Naive B cell (primary cell): ENCODE measurements around the gene SLAIN2. TPM values are rescaled to one million over a fixed set of nuclear protein-coding genes. Genes with fewer than 3 reads are reported as not detected.
A peak's percentile ranks its signal among the peaks of the same experiment; 100 is the strongest.
"Not testable (repeated sequence)": the region's sequence is repeated elsewhere in the genome, so short reads cannot be mapped to it uniquely, and the experiment has no call there.

Source experiments
- ATAC-seq, 2 donors: fragments of 150-1000 bp; cut with Tn5 transposase; 2 replicates each; pipeline ENCODE4 v1.10.0; 2021; ENCODE audit warnings: low read depth in 2 of 2, mild to moderate bottlenecking in 2 of 2, moderate library complexity in 2 of 2
- DNase-seq: peaks from one replicate; pipeline ENCODE4 v3.0.0; 2022
- H3K27ac Mint-ChIP-seq, 6 donors: one replicate each; pipeline ENCODE4 v1.8.0; 2020 to 2022; ENCODE audit warnings: mild to moderate bottlenecking in 6 of 6, mixed read lengths in 6 of 6, moderate library complexity in 5 of 6, inconsistent platforms in 2 of 6
- H3K27me3 Mint-ChIP-seq, 3 donors: one replicate each; pipeline ENCODE4 v1.8.0; 2021 to 2022; ENCODE audit warnings: mixed read lengths in 3 of 3, mild to moderate bottlenecking in 1 of 3
- H3K36me3 Mint-ChIP-seq, 2 donors: one replicate each; pipeline ENCODE4 v1.8.0; 2020 to 2022; ENCODE audit warnings: mixed read lengths in 2 of 2, inconsistent platforms in 1 of 2, mild to moderate bottlenecking in 1 of 2
- H3K4me1 Mint-ChIP-seq, 3 donors: one replicate each; pipeline ENCODE4 v1.8.0; 2020 to 2022; ENCODE audit warnings: mixed read lengths in 3 of 3, inconsistent platforms in 1 of 3, mild to moderate bottlenecking in 1 of 3, moderate library complexity in 1 of 3
- H3K4me3 Mint-ChIP-seq, 8 donors: one replicate each; pipeline ENCODE4 v1.8.0; 2020 to 2022; ENCODE audit warnings: mild to moderate bottlenecking in 8 of 8, mixed read lengths in 8 of 8, moderate library complexity in 8 of 8, inconsistent platforms in 2 of 8
- H3K9me3 Mint-ChIP-seq, 7 donors: one replicate each; pipeline ENCODE4 v1.8.0; 2020 to 2022; ENCODE audit warnings: mixed read lengths in 7 of 7, mild to moderate bottlenecking in 5 of 7, inconsistent platforms in 2 of 7, moderate library complexity in 1 of 7
- polyA plus RNA-seq, 6 donors: library from polyadenylated mRNA; unstranded; fragments of 300-500 nt; fragmentation: Illumina TruSeq; gene quantifications; one replicate each; pipeline ENCODE4 v1.2.3, GENCODE V29; 2021; ENCODE audit warnings: low read depth in 6 of 6

The SLAIN2 gene
- 10 to 100 TPM; 14.5 to 33.2 (median 28.0) TPM for polyA plus RNA-seq

DNA sequence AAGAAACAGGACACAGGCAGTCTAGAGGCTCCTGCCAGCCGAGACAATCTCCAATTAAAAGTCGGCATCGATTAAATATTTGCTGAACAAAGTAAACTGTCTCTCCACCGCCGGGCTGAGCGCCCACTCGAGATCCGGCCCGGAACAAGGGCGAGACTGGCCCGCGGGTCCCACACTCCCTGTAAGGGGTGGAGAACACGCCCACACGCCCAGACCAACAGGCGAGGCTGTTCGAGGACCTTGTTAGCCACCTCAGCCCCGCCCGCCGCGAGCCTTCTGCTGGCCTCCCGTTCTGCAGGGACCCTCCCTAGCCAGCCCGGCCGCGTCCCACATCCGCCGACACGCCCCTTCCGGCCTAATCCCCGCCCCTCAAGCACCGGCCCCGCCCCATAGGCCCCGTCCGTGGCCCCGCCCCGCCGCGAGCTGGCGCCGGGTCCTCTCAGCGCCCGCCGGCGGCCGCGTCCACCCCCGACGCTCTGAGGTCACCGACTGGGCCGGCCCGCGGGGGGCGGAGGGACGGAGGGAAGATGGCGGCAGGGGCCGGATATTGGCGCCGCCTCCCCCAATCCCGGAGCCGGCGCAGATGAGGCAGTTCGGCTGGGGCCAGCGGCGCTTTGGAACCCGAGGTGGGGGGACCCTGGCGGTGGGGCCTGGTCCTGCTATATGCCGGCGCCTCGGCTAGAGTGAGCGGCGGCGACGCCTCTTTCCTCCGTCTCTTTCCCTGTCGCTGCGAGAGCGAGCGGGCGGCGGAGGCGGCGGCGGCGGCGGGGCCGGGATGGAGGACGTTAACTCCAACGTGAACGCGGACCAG lies at the start of gene SLAIN2:
Gene SLAIN2 (plus strand): TSS at position 565 of the 811 bp plus-strand sequence. CDS start 211 bp downstream, at position 776.
- peak; percentile 80 for ATAC-seq
- Mint-ChIP-seq H3K27ac (peak within 1 kb of the TSS; percentile 97 to 99 (median 98)), H3K9me3 (no peaks in the 10 kb centered on the region), H3K4me1 (peaks cover 29 to 49% (median 38%) of the 10 kb centered on the region in 3 donors), H3K27me3 (no peaks in the 10 kb centered on the region), H3K4me3 (peak within 1 kb of the TSS; percentile 92 to 99 (median 97)), H3K36me3 (peaks cover 0 to 8% of the 10 kb centered on the region in 2 donors)
- peak; percentile 98 for DNase-seq

DNA sequence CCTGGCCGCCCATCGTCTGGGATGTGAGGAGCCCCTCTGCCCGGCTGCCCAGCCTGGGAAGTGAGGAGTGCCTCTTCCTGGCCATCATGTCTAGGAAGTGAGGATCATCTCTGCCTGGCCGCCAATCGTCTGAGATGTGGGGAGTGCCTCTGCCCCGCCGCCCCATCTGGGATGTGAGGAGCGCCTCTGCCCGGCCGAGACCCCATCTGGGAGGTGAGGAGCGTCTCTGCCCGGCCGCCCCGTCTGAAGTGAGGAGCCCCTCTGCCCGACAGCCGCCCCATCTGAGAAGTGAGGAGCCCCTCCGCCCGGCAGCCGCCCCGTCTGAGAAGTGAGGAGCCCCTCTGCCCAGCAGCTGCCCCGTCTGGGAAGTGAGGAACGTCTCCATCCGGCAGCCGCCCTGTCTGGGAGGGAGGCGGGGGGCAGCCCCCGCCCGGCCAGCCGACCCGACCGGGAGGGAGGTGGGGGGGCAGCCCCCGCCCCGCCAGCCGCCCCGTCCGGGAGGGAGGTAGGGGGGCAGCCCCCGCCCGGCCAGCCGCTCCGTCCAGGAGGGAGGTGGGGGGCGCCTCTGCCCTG lies 49.0 kb upstream of the SLAIN2 start:
- H3K4me3 Mint-ChIP-seq, H3K27me3 Mint-ChIP-seq, DNase-seq, H3K9me3 Mint-ChIP-seq, H3K27ac Mint-ChIP-seq, H3K4me1 Mint-ChIP-seq, ATAC-seq, H3K36me3 Mint-ChIP-seq: not testable (repeated sequence)

DNA sequence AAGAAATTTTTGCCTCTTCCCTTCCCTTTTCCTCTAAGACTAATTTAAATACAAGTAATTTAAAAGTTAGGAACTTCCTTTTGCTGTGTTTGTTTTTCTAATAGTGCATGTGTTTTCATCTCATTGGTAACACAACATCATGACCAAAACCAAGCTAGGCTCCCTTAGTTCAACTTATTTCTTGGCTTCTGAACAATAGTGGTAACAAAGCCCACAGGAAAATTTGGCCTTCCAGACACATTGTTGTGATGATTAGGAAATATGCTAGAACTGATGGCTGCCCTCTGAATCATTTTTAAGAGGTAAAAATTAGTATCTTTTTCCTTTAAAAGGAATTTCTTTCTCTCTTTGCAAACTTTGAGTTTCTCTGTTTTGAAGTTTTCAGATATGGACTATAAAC lies 46.2 kb upstream of the SLAIN2 start:
- H3K36me3 Mint-ChIP-seq = no peaks in the 10 kb centered on the region
- no peak overlapping the region for H3K27ac Mint-ChIP-seq
- H3K4me1 Mint-ChIP-seq = no peaks in the 10 kb centered on the region
- ATAC-seq (no peak), DNase-seq (no peak)
- no peak overlapping the region for H3K4me3 Mint-ChIP-seq
- peaks cover 0 to 4% (median 0%) of the 10 kb centered on the region in 7 donors for H3K9me3 Mint-ChIP-seq
- H3K27me3 Mint-ChIP-seq = no peaks in the 10 kb centered on the region

DNA sequence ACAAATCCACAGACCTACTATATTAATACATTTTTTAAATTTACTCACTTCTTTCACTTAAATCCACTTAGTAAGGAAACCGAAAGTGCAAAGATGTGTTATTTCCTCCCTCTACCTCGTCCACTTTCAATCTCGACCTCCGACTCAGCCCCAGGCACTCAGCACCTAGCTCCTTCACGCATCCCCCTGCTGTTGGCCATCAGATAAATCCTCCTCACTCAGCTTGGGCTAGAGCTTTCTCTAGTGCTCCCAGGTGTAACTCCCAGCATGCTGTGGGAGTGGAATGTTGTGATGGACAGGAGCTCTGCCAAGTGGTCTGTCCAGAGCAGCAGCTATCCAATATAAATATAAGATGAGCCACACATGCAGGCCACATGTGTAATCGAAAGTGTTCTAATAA lies 45.0 kb upstream of the SLAIN2 start:
- Mint-ChIP-seq H3K9me3 (peaks cover 0 to 2% (median 0%) of the 10 kb centered on the region in 7 donors), H3K4me1 (no peaks in the 10 kb centered on the region), H3K27ac (peak overlapping the region in 2 of 6 donors; percentile 55 to 81), H3K27me3 (no peaks in the 10 kb centered on the region), H3K36me3 (no peaks in the 10 kb centered on the region), H3K4me3 (peak overlapping the region in 2 of 8 donors; percentile 13 to 21)
- ATAC-seq (peak in 1 of 2 donors; percentile 45), DNase-seq (no peak)

DNA sequence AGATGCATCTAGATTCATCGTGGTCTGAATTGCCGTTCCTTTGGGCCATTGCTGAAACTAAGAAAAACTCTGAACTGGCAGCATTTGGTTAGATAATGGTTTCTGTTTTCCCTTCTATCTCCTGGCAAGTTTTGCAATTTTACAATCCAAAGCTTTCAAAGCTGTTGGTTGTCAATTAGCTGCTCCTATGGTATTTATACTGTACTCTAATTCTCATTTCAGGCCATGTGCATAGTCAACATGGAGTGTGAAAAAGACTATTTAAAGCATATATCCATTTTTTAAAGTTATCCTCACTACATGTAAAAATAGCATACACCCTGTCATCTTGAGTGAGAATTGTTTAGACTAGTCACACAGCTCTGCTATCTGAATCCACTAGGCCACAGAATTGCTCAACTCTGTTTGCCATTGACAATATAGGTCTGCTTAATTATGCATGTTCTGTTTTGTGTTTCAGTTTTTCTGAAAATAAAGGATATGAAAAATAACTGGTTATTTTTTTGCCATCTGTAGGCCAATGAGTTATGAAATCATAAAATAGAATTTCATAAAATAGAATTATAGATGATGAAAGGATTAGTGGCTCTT lies 44.0 kb upstream of the SLAIN2 start:
- Mint-ChIP-seq H3K36me3 (no peaks in the 10 kb centered on the region), H3K4me1 (no peaks in the 10 kb centered on the region), H3K4me3 (no peak overlapping the region), H3K27me3 (peaks cover 0 to 7% (median 5%) of the 10 kb centered on the region in 3 donors), H3K9me3 (no peaks in the 10 kb centered on the region), H3K27ac (peak overlapping the region in 1 of 6 donors; percentile 36)
- DNase-seq (no peak), ATAC-seq (no peak)

DNA sequence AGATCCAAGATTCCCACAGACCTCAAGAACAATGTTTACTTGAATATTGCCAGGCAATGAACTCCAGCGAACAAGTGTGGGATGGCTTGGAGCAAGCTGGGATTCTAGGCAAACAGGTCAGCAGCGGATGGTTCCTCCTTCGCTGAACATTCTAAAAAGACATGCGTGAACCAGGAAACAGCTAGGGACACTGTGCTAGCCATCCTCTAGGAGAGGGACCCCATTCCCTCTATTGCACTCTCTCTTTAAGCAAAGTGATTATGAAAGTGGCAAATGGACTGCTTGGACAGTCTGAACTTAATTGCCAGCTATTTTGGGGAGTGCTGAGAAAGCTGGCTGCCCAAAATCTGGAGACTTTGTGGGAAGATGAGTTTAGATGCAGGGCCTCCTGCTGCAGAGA lies 41.8 kb upstream of the SLAIN2 start:
- Mint-ChIP-seq H3K4me3 (no peak overlapping the region), H3K27me3 (peaks cover 0 to 10% (median 8%) of the 10 kb centered on the region in 3 donors), H3K4me1 (no peaks in the 10 kb centered on the region), H3K36me3 (no peaks in the 10 kb centered on the region), H3K27ac (no peak overlapping the region), H3K9me3 (no peaks in the 10 kb centered on the region)
- ATAC-seq (no peak), DNase-seq (no peak)

DNA sequence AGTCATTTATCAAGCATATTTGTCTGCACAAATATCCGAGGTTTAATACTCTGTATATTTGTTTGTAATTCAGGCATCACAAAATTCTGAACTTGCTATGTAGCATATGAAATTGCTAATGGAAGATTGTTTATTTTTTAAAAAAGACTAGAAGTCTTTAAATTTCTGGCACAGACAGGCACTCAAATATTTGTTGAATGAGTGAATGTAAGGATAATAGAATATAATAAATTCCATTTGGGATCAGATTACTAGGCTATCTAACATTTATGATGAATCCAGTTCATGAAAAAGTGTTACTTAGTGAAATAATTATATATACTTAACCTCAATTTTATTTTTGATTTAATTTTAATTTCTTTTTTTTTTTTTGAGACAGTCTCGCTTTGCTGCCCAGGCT lies 41.3 kb upstream of the SLAIN2 start:
- ATAC-seq = no peak
- no peaks in the 10 kb centered on the region for H3K36me3 Mint-ChIP-seq

DNA sequence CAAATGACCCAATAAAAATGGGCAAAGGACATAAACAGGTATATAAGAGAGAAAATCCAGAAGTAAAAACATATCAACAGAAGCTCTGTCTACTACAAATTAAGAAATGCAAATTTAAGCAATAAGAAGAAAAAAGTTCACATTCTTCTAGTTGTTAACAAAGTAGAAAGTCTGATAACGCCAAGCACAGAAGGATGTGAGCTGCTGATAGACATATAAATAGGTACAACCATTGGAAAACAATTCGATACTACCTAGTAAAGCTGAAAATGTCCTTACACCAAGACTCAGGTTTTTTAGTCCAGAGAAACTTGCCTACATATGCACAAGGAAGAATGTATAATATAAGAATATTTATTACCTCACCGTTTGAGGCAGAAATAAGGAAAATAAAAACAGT lies 35.8 kb upstream of the SLAIN2 start:
- Mint-ChIP-seq H3K4me1 (no peaks in the 10 kb centered on the region), H3K4me3 (no peak overlapping the region), H3K9me3 (no peaks in the 10 kb centered on the region), H3K27me3 (peaks cover 0 to 10% (median 8%) of the 10 kb centered on the region in 3 donors), H3K27ac (no peak overlapping the region), H3K36me3 (no peaks in the 10 kb centered on the region)
- no peak for DNase-seq
- ATAC-seq = no peak

More for the DNA sequence above, 41.3 kb upstream of the SLAIN2 start:
- H3K9me3 Mint-ChIP-seq = no peaks in the 10 kb centered on the region
- no peak overlapping the region for H3K4me3 Mint-ChIP-seq
- no peak for DNase-seq
- no peaks in the 10 kb centered on the region for H3K4me1 Mint-ChIP-seq
- peaks cover 0 to 10% (median 8%) of the 10 kb centered on the region in 3 donors for H3K27me3 Mint-ChIP-seq
- H3K27ac Mint-ChIP-seq = no peak overlapping the region

DNA sequence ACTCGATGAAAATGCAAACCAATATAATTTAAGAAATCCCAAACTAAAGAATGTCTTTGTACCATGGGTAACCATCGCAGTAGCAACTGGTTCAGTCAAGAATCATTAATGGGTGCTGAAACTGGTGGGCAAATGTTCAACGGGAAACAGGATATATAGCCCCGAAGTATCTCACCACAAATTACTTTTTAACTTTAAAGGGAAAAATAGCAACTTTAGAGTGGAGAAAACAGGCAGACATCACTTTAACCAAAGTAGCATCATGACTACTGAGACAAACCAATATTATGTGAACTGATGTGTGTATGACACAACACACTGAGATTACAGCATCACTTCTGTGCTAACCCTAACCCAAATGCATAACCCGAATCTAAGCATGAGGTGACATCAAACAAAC lies 33.8 kb upstream of the SLAIN2 start:
- H3K4me3 Mint-ChIP-seq = no peak overlapping the region
- no peaks in the 10 kb centered on the region for H3K36me3 Mint-ChIP-seq
- H3K4me1 Mint-ChIP-seq = no peaks in the 10 kb centered on the region
- no peak overlapping the region for H3K27ac Mint-ChIP-seq
- peaks cover 0 to 5% (median 0%) of the 10 kb centered on the region in 3 donors for H3K27me3 Mint-ChIP-seq
- ATAC-seq (no peak), DNase-seq (no peak)
- peaks cover 0 to 4% (median 0%) of the 10 kb centered on the region in 7 donors for H3K9me3 Mint-ChIP-seq

DNA sequence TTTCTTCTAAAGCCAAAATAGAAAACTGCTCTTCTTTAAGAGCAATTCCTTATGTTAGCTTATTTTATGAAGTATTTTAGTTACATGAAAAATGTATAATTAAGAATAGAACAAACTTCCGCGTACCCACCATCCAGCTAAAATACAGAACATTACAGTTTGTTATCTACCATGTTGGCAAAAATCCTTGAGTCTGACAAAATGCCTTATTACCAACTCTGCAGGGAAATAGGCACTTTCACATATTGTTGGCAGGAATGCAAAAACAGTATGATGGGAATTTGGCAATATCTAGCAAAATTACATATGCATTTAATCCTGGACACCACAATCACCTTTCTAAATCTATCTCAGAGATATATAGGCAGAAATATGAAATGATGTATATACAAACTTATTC lies 32.4 kb upstream of the SLAIN2 start:
- Mint-ChIP-seq H3K9me3 (peaks cover 0 to 4% (median 0%) of the 10 kb centered on the region in 7 donors), H3K27ac (no peak overlapping the region), H3K4me1 (no peaks in the 10 kb centered on the region), H3K4me3 (no peak overlapping the region), H3K36me3 (no peaks in the 10 kb centered on the region), H3K27me3 (no peaks in the 10 kb centered on the region)
- DNase-seq = no peak
- ATAC-seq = no peak

DNA sequence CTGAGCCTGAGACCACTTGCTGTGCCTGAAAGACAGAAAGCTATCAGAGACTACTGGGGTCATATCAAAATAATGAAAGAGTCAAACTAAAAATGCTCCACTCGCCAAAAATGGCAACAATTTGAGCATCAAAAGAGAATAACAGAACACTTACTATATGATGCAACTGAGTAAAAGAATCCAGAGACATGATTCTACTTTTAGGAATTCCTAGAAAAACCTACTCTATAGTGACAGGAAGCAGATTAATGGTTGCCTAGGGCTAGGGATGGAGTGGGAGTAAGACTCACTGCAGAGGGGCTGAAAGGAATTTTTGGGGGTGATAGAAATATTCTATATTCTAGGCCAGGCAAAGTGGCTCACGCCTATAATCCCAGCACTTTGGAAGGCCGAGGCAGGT lies 29.4 kb upstream of the SLAIN2 start:
- no peak overlapping the region for H3K27ac Mint-ChIP-seq

DNA sequence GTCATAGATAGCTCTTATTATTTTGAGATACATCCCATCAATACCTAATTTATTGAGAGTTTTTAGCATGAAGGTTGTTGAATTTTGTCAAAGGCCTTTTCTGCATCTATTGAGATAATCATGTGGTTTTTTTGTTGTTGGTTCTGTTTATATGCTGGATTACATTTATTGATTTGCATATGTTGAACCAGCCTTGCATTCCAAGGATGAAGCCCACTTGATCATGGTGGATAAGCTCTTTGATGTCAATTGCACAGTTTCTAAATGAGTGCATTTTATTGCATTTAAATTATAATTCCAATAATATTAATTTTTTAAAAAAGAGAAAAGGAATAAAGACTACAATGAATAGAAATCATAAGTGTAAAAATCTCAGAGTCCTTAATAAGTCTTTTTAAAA lies 26.6 kb upstream of the SLAIN2 start:
- H3K4me1 Mint-ChIP-seq, H3K27me3 Mint-ChIP-seq, H3K36me3 Mint-ChIP-seq, H3K4me3 Mint-ChIP-seq, H3K27ac Mint-ChIP-seq, DNase-seq, ATAC-seq, H3K9me3 Mint-ChIP-seq: not testable (repeated sequence)

More for the DNA sequence above, 29.4 kb upstream of the SLAIN2 start:
- Mint-ChIP-seq H3K36me3 (no peaks in the 10 kb centered on the region), H3K4me3 (no peak overlapping the region), H3K9me3 (peaks cover 0 to 4% (median 0%) of the 10 kb centered on the region in 7 donors), H3K27me3 (no peaks in the 10 kb centered on the region), H3K4me1 (no peaks in the 10 kb centered on the region)
- no peak for DNase-seq
- ATAC-seq = no peak

DNA sequence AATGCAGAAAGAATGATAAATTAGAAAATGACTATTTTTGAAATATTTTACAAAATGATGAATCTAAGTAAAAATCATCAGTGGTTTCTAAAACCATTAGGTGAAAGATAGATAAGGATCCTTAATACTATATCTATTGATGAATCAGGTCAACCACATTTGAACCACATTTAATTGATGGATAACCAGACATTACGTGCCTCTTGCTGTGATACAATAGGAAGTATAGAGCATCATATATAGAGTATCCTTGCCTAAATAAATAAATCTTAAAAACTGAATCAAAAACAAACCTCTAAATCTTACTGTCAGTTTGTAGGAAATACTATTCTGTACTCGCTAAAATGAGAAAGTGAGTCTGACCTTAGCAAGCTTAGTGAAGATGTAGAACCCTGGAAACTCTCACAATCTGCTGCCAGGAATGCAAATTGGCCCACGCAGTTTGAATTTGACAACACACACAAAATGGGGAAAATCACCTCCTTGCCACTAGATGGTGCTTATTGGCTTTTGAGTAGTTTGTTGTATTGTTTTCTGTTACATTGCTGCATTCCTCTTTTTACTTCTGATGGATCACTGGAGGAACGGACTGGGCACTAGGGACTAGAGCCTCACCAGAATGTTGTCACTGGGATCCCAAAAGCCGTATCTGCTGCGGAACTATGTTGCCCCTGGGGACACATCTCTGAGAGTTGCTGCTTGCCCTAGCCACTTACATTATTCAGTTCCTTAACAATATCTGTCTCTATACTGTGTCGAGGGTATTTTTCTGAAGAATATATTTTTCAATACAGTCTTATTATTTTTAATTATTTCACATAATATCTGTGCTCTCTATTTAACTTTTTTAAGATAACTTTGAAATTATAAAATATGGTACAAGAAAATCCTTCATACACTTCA lies 25.4 kb upstream of the SLAIN2 start:
- ATAC-seq (peak; percentile 45 to 67), DNase-seq (peak; percentile 20)
- no peaks in the 10 kb centered on the region for H3K36me3 Mint-ChIP-seq
- H3K27ac Mint-ChIP-seq = no peak overlapping the region
- H3K9me3 Mint-ChIP-seq = peaks cover 0 to 4% (median 0%) of the 10 kb centered on the region in 7 donors
- H3K27me3 Mint-ChIP-seq = no peaks in the 10 kb centered on the region
- H3K4me3 Mint-ChIP-seq = no peak overlapping the region
- no peaks in the 10 kb centered on the region for H3K4me1 Mint-ChIP-seq
